PC-3 (cell line): ENCODE data around the gene NOTCH1.

ENCODE experiments used
- EZH2phosphoT487 ChIP-seq: fragments of 300-600 bp; sonication (generic); IDR thresholded peaks from 2 replicates; pipeline ENCODE4 v1.6.1; 2018; ENCODE audit warnings: mild to moderate bottlenecking, antibody characterized with exemption, low read length, borderline replicate concordance
- TF ChIP-seq, protein P1 (sequence below): fragments of 300-600 bp; sonication (generic); conservative IDR thresholded peaks from 2 replicates; pipeline ENCODE4 v1.5.1; 2017; ENCODE audit warnings: antibody characterized with exemption, low read depth, mild to moderate bottlenecking, low read length

DNA sequence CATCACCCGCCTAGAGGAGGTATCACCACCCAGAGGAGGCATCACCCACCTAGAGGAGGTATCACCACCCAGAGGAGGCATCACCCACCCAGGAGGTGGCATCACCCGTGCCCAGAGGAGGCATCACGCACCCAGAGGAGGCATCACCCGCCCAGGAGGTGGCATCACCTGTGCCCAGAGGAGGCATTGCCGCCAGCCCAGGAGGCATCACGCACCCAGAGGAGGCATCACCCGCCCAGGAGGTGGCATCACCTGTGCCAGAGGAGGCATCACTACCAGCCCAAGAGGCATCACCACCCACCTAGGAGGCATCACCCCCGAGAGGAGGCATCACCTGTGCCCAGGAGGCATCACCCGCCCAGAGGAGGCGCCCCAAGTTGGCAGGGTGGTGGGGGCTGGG lies 2.6 kb downstream of the NOTCH1 start:
- TF ChIP-seq, protein P1, sequence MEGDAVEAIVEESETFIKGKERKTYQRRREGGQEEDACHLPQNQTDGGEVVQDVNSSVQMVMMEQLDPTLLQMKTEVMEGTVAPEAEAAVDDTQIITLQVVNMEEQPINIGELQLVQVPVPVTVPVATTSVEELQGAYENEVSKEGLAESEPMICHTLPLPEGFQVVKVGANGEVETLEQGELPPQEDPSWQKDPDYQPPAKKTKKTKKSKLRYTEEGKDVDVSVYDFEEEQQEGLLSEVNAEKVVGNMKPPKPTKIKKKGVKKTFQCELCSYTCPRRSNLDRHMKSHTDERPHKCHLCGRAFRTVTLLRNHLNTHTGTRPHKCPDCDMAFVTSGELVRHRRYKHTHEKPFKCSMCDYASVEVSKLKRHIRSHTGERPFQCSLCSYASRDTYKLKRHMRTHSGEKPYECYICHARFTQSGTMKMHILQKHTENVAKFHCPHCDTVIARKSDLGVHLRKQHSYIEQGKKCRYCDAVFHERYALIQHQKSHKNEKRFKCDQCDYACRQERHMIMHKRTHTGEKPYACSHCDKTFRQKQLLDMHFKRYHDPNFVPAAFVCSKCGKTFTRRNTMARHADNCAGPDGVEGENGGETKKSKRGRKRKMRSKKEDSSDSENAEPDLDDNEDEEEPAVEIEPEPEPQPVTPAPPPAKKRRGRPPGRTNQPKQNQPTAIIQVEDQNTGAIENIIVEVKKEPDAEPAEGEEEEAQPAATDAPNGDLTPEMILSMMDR, result no peak
- no peak for TF ChIP-seq EZH2phosphoT487
